ENCODE measurements around the gene FGD2.

The FGD2 gene

DNA sequence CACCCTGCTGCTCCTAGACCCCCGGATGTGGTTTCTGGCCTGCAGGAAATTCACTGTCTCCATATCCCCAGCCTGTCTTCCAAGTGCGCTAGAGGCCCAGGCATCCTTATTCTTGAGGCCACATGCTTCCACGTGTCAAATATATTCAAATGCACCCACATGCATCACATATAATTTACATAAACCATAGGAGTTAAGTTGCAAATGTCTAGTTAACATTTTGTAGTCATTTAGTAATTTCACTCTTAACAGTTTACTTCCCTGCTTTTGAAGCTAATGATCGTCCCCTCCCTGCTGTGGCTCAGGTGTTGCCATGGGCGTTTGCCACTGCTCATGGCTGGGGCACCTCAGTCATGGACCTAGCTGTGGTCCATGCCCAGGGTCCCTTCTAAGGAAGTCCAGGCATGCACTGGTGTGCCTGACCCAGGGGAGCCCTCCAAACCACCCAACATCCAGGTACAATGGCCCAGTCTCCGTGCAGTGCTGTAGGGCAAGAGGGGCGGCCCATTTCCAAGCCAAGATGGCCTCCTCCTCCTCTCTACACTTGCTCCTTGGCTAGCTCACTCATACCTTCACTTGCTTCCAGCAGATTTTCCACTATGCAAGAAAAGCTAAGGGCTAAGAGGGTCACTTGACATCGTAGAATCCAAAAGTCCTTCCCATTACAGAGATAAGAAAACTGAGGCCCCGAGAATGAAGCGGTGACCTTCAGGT, 42.4 kb downstream of the FGD2 start:
- TF ChIP-seq, protein P1, sequence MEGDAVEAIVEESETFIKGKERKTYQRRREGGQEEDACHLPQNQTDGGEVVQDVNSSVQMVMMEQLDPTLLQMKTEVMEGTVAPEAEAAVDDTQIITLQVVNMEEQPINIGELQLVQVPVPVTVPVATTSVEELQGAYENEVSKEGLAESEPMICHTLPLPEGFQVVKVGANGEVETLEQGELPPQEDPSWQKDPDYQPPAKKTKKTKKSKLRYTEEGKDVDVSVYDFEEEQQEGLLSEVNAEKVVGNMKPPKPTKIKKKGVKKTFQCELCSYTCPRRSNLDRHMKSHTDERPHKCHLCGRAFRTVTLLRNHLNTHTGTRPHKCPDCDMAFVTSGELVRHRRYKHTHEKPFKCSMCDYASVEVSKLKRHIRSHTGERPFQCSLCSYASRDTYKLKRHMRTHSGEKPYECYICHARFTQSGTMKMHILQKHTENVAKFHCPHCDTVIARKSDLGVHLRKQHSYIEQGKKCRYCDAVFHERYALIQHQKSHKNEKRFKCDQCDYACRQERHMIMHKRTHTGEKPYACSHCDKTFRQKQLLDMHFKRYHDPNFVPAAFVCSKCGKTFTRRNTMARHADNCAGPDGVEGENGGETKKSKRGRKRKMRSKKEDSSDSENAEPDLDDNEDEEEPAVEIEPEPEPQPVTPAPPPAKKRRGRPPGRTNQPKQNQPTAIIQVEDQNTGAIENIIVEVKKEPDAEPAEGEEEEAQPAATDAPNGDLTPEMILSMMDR (IDR thresholded peaks at IDR 0.05; ENCODE audit: borderline replicate concordance, insufficient read depth, low read depth, low read length) = no peak

DNA sequence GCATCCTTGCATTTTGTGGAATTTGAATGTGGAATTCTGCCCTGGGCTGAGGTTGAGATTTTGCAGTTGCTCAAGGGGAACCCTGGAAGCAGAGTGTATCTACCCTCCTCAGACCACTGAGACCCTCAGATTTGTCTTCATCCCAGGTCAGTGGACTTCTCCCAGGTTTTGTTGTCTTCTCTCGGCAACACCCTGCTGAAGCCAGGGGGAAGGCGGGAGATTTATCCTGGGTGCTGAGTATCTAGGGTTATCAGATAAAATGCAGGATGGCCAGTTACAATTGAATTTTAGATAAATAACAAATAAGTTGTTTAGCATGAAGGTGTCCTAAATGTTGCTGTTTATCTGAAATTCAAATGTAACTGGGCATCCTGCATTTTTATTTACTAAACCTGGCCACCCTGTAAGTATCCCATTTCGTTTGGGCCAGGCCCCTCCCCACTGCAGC, 43.0 kb downstream of the FGD2 start:
- TF ChIP-seq, protein P1 (IDR thresholded peaks at IDR 0.05; ENCODE audit: borderline replicate concordance, insufficient read depth, low read depth, low read length) = no peak
- no peak overlapping the region for H3K4me3 ChIP-seq (ENCODE audit: low read depth, low read length)

More for the DNA sequence above, 42.4 kb downstream of the FGD2 start:
- H3K4me3 ChIP-seq (ENCODE audit: low read depth, low read length) = no peak overlapping the region

DNA sequence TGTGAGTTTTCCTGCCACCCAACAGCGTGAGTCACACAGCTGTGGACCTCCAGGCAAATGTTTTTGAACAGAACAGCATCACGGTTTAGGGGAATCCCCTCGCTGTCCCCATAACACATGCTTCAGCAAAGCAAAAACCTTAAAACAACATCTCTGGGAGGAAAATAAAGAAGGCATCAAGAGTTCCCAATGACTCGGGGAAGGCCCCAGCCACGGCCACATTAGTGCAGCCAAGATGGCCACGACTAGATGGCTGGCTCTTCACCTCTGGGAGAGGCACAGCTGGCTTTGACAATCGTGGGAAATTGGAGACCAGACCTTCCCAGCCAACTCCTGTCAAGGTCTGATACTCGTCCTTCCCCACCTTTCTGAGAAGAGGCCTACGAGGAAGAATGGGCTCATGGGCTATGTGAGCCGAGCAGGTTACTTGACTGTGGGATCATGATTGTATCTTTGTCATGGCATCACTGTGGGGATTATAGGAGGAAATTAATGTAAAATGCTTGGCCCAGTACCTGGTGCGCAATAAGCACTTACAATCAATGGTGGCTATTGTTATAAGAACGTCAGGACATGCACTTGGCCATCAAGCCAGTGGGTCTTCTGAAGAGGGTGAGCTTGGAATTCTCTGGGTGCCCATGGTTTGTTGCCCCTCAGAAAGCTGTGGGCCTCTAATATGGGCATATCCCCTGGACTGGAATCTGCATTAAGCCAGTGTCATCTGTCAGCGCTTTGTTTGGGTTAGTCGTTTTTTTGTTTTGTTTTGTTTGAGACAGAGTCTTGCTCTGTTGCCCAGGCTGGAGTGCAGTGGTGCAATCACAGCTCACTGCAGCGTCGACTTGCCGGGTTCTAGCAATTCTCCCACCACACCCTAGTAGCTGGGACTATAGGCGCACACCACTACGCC, 43.6 kb downstream of the FGD2 start:
- TF ChIP-seq, protein P1 (IDR thresholded peaks at IDR 0.05; ENCODE audit: borderline replicate concordance, insufficient read depth, low read depth, low read length) = no peak
- H3K4me3 ChIP-seq (ENCODE audit: low read depth, low read length) = no peak overlapping the region

DNA sequence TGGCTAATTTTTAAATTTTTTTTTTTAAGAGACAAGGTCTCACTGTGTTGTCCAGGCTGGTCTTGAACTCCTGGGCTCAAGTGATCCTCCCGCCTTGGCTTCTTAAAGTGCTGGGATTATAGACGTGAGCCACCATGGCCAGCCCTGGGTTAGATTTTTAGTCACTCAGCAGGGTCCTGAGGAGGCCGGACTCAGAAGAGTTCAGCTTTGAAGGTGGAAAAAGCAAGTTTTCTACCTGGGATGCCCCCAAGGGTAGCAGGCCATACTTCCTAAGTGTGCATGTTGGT, 44.2 kb downstream of the FGD2 start:
- no peak overlapping the region for H3K4me3 ChIP-seq (ENCODE audit: low read depth, low read length)
- TF ChIP-seq, protein P1 (IDR thresholded peaks at IDR 0.05; ENCODE audit: borderline replicate concordance, insufficient read depth, low read depth, low read length) = no peak

DNA sequence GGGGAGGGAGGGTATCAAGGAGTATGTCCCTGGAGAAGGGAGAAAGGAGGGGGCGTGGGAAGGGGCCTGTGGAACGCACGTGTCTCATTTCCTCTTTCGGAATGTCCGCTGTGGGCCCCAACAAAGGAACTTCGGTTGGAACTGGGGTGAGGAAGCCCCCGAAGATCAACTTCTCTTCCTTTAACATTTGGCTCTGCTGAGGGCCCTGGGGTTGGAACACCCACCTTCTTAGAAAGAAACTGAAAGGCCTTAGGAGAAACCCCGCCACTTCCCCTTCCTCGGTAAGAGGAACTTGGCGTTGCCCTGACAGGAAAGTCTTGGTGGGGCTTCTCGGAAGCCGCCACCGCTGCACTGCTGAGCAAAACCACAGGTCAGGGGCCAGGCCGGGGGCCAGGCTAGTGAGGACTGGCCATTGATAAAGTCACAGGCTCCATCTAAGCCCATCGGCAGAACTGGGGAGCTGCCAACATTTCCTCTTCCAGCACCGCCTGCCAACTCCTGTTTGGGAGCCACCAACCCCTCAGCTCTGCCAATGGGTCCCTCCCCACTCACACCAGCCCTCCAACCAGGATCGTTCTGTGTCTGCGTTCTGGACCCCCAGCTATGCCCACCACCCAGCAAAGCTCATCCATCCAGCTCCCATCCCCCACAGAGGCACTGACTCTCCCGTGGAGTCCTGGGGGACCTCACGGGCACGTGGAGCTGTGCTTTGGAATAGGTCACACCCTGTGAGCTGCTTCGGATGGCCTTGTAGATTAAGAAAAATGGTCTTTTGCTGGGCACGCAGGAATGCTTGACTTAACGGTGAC, 44.8 kb downstream of the FGD2 start:
- TF ChIP-seq, protein P1 (IDR thresholded peaks at IDR 0.05; ENCODE audit: borderline replicate concordance, insufficient read depth, low read depth, low read length) = no peak
- no peak overlapping the region for H3K4me3 ChIP-seq (ENCODE audit: low read depth, low read length)

DNA sequence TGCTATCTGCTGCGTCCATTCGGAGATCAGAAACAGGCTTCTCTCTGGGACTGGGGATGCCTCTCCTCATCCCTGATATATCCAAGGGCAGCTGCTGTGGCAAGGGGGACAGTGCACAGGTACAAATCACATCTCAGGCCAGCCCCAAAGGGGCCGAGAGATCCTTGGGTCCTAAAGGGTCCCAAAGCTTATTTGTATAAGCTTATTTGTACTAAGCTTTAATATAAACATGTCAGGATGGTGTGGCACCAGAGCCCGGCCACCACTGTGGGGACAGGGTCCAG, 45.3 kb downstream of the FGD2 start:
- no peak overlapping the region for H3K4me3 ChIP-seq (ENCODE audit: low read depth, low read length)
- TF ChIP-seq, protein P1 (IDR thresholded peaks at IDR 0.05; ENCODE audit: borderline replicate concordance, insufficient read depth, low read depth, low read length) = no peak

Data from GM12875 (cell line).